SKM-1 (cell line): Measurements from ENCODE around the gene RUNX1.

Source experiments
- DNase-seq: peaks from one replicate; lab custom pipeline; 2025; ENCODE audit not compliant: unreplicated experiment; lab: John Stamatoyannopoulos, UW

The RUNX1 gene

DNA sequence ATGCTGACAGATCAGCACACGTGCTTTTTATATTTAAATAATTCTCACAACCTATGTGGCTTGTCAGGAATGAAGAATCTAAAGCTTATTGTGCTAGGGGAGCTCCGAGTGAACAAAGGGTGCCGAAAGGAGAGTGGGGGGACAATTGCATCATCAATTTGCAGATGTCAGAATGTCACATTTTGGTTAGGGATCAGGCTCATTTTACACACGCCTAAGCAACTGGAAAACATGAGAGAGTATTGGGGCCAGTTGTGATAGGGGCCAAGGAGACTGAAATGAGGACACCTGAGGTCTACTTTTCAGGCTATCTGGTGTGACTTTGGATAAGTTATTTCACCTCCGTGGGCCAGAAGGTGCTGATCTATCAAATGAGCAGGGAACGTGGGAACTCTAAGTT, 31.8 kb downstream of the RUNX1 start:
- no peak for DNase-seq

DNA sequence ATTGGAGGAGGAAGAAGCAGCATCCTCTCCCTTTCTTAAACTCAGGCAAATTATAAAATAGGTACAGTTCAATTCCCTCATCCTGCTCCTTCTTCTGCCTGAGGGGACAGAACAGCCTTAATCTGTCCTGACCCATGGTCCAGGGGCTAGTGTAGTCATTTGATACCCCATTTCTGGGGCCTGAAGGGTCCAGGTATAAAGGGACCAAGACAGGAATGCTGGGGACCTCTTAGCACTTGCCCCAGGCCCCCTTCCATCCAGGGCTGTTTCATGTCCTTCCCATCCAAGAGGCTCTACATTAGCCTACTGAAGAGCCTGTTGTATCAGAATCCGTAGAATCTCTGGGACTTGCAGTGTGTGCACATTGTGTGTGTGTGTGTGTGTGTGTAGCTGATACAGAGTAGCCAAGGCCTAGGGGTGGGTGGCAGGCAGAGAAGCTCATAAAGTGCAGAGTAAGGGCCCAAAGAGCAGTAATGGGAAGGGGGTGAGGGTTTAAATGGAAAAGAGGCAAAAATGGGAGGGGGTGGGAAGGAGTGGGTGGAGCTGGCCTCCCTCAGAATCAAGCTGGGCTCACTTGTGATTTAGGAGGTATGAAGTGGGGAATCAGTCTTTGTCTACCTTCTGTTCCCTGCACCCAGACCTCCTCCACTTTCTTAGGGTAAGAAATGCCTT, 32.4 kb downstream of the RUNX1 start:
- no peak for DNase-seq

GRCh38 chr21:35016071-35016470, 33.0 kb downstream of the RUNX1 start:
- DNase-seq = no peak

GRCh38 chr21:35015435-35016024, 33.6 kb downstream of the RUNX1 start:
- DNase-seq = no peak

GRCh38 chr21:35014302-35015041, 34.6 kb downstream of the RUNX1 start:
- no peak for DNase-seq

GRCh38 chr21:35011681-35012080, 37.4 kb downstream of the RUNX1 start:
- DNase-seq = no peak

DNA sequence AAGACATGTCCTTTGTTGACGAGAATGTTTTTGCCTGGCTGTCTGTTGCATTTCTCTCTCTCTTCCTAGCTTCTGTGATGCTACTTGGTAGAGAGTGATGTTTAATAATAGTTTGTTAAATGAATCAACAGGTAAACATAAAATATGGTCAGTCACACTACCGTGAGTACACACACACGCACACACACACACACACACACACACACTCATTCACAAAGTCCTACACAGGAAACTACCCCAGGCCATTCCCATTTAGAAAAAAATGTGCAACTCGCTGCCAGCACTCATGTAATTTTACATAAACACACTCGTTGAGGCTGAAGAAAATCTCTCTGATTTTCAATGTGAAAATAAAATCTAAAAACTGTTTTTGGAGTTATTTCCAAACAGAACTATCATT, 38.7 kb downstream of the RUNX1 start:
- DNase-seq = no peak

DNA sequence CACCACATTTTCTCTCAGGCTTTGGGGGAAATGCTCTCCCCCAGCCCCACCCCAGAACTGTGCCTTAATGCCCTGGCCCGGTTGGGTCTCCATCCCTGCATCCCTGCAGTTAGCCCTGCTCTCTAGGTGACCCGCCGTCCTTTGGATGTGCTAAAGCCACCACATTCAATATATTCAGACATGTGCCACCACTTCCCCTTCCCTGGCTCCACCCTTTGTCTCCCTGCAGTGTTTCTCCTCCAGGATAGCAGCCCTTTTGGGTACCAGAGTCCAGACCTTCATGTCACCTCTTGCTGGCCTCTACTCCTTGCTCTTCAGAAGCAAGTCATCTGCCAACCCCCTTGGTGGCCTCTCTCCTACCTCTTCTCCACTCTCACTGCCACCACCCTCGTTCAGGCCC, 41.8 kb downstream of the RUNX1 start:
- DNase-seq = no peak

DNA sequence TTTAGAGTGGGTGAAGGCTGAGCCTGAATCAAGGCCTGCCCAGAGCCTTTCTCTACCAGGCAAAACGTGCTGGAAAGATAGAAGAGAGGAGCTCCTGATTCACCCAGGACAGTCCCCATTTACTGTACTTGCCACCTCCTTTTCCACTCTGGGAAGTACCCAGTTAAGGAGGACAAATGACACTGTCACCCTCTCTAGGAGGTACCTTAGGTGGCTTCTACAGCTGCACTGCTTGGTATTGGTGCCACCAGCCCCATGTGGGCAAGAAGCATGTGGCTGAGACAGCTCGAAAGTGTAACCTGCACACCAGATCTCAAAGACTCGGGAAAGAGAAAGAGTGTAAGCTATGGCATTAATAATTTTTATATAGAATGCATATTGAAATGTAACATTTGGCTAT, 42.3 kb downstream of the RUNX1 start:
- DNase-seq = no peak

DNA sequence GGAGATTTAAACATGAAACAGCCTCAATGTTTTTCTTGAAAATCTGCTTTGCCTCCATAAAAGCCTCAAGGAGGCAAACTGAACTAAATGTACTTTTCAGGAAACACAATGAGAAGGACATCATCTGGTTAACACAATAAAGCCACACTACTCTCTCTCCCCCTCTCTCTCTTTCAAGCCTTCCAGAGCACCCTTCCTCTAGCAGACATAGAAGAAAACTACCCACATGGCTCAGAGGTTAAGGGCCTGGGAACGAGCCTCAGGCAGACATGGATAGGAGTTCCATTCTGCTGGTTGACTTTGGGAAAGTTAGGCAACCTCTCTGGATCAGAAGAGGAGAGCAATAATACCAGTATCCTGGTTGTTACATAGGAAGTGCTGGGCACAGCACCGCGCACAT, 42.9 kb downstream of the RUNX1 start:
- DNase-seq = no peak

- DNase-seq = no peak
These were observed 43.4 kb downstream of the RUNX1 start for GRCh38 chr21:35005560-35006224.

DNA sequence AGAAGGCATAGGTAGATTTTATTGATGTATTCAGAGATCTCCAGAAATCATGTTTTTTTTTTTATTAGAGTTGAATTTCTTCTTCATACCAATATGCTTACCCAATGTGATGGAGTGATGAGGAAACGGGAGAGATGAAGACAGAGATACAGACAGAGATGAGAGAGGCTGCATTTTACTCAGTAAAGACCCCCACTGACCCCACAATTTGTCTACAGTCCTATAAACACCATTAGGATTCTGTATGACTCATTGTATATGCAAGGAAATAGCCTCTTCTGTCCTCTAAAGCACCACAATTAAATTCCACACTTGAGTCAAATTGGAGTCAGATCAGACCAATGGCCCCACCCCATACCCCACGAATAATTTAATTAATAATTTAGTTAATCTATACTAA, 44.0 kb downstream of the RUNX1 start:
- DNase-seq = no peak

DNA sequence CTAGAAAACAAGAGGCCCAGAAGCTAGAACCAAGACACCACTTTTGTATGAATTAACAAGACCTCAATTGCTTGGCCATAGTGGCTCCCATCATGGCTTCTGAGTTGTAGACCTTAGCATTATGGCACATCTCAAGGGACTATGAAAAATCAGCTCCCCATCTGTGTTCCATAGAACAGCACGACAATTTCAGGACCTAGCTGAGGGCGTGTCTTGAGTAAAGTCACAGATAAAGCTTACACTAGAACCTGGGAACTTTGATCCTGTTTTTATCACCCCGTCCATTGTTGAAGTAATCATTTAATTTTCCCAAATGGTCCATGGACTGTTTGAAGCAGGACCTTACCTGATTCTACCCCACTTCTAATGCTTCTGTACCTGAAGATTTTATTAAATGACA, 44.8 kb downstream of the RUNX1 start:
- no peak for DNase-seq

DNA sequence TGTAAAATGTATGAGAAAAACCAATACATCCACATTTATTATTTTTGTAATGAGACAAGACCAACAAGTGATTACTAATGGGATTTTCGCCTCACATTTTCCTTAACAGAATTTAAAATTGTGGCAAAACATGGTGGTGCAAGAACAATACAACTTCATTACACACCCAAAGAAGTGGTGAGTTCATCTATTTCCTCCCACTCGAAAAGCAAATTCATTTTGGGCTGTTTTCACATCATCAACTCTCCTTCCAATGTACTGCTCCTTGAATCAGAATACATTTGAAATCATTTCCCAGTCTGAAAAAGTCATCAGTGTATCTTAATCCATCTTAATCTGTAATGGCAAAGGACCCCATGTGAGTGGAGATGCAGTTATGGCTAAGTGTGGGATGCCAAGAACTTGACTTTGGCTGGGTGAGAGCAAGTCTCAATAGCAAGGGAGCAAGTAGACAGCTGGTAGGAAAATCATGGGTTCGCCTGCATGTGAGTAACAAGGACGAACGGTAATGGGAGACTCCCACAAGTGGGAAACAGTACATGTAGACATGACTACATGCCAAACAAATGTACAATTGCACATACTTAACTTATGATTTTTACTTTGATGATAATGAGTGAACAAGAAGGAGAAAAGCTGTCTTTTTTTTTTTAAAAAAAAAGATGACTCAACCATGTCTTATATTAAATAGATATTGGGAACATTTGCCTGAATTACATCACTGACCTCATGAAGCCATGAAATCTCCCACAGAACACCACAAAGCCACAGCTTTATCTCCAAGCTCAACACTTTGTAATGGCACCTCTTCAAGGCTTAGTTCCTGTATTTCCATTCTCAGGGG, 46.0 kb downstream of the RUNX1 start:
- no peak for DNase-seq

GRCh38 chr21:34999397-34999941, 49.6 kb downstream of the RUNX1 start:
- DNase-seq = no peak

DNA sequence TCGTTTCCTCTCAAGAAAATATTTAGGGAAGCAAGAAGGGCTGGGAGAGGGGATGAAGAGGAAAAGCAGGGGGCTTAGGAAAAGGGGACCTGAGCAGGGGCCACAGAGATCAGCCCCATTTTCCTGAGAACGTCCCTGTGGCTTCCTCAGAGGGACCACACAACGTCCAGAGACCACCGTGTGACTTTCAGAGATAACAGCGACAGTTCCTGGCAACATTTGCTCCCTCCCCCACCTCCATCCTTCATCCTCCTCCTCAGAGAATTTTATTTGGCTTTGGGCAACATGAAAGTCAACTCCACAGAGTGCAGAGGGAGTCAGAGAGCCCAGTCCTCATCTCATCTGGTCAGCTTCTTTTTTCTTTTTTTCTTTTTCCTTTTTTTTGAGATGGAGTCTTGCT, 50.9 kb downstream of the RUNX1 start:
- no peak for DNase-seq

DNA sequence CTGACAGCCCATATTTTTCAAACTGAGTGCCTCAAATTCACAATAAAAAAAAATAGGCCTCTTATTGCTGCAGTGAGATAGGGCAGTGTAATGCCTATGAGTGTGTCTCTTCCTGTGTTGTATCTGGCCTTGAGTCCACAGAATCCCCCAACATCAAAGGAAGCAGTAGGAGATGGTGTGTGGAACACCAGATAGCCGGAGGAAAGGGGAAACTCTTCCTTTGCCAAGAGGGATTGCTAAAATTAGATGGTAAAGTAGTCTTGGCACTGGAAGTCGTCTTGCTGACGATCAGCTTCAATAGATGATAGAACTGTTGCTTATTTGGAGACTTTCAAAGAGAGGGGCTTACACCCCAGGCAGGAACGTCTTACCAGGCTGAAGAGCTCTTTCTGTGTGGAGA, 51.8 kb downstream of the RUNX1 start:
- DNase-seq = no peak

DNA sequence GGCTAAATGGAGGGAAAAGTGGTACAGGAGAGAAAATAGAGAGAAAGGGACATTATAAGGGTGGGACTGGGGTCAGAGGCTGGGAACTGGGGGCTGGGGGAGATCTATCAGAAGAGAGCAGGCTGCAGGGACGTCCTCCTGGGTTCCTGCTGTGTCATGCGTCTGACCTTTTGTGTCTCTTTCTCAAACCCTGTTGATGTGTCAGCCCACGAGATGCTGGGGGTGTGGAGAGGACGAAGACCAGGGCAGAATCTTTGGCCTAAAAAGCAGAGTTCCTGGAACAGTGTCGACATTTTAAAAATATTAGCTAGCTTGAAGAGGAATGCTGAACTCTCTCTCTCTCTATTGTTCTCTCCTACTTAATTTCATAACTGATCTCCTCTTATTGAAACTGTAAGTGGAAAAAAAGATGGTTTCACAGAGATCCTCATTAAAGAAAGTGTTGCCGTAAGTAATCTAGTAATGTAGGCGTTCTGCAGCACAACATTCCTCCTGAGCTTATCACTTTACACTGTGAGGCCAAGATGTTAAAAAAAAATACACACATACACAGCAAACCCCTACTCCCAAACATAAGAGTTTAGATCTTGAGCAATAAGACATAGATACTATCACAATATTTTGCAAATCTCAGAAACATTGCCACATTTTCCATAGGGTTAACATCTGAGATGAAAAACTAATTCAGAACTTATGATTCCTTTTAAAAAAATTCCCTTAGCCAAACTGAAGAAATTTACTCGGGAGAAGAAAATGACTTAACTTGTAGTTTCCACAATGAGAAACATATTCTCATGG, 52.6 kb downstream of the RUNX1 start:
- DNase-seq = no peak

GRCh38 chr21:34995979-34996303, 53.2 kb downstream of the RUNX1 start:
- DNase-seq = no peak
